GM18861 (cell line): ENCODE results near the gene OR2L5.
A peak's percentile ranks its signal among the peaks of the same experiment; 100 is the strongest.

Source experiments
- ATAC-seq: cut with Tn5 transposase; IDR thresholded peaks from one replicate; pipeline ENCODE4 v1.9.1; 2021; ENCODE audit not compliant: unreplicated experiment

The OR2L5 gene

GRCh38 chr1:248013229-248013710 is at the start of gene OR2L5:
Gene OR2L5, plus strand, starts transcription at chr1:248013660. Its CDS starts 8,288 bp downstream, at chr1:248021948.
- ATAC-seq: no peak

- no peak for ATAC-seq
These were observed 48.5 kb upstream of the OR2L5 start, which contains the start of gene OR2AK2 for GRCh38 chr1:247964933-247965332. Gene OR2AK2, plus strand, starts transcription at chr1:247965233. Its CDS starts 144 bp downstream, at chr1:247965377.

GRCh38 chr1:247966532-247967204 is 46.8 kb upstream of the OR2L5 start:
- peak; percentile 73 for ATAC-seq

GRCh38 chr1:247992986-247993385 is 20.5 kb upstream of the OR2L5 start:
- ATAC-seq: no peak

- no peak for ATAC-seq
These were observed 14.6 kb upstream of the OR2L5 start for GRCh38 chr1:247998811-247999210.

- no peak for ATAC-seq
These were observed 13.3 kb upstream of the OR2L5 start for GRCh38 chr1:248000169-248000568.

GRCh38 chr1:248007778-248008177 is 5.7 kb upstream of the OR2L5 start:
- ATAC-seq: no peak

GRCh38 chr1:248009681-248010080 is 3.8 kb upstream of the OR2L5 start:
- no peak for ATAC-seq

- ATAC-seq: no peak
These were observed 2.3 kb downstream of the OR2L5 start for GRCh38 chr1:248015803-248016202.

GRCh38 chr1:248029770-248030169 is 16.3 kb downstream of the OR2L5 start, which contains the start of gene OR2L2:
Gene OR2L2, plus strand, starts transcription at chr1:248030070. Its CDS starts 8,198 bp downstream, at chr1:248038268.
- ATAC-seq: no peak

GRCh38 chr1:248045209-248045608 is 31.7 kb downstream of the OR2L5 start:
- ATAC-seq: peak; percentile 45

GRCh38 chr1:248046536-248046935 is 33.1 kb downstream of the OR2L5 start, which contains the start of gene OR2L3:
Gene OR2L3, plus strand, starts transcription at chr1:248046836. Its CDS starts 13,846 bp downstream, at chr1:248060682.
- no peak for ATAC-seq

GRCh38 chr1:248047008-248047407 is 33.5 kb downstream of the OR2L5 start:
- ATAC-seq: no peak

GRCh38 chr1:248054671-248055070 is 41.2 kb downstream of the OR2L5 start:
- ATAC-seq: no peak

- ATAC-seq: no peak
These were observed 41.8 kb downstream of the OR2L5 start for GRCh38 chr1:248055261-248055660.

GRCh38 chr1:248065071-248065470 is 51.6 kb downstream of the OR2L5 start:
- ATAC-seq: no peak

- ATAC-seq: no peak
These were observed 52.1 kb downstream of the OR2L5 start for GRCh38 chr1:248065604-248066003.
